HEK293 (cell line): ENCODE results near the gene PLIN4.

ENCODE experiments used
- CTCF ChIA-PET: fragments of 350-600 bp; formaldehyde crosslinking; extraction: SDS; loops from one replicate; lab custom pipeline; 2021; ENCODE audit warnings: antibody characterized with exemption; lab: Yijun Ruan, JAX
- POLR2A ChIA-PET: fragments of 300-600 bp; formaldehyde crosslinking; extraction: SDS; loops from one replicate; lab custom pipeline; 2020; ENCODE audit warnings: antibody characterized with exemption, inconsistent platforms; lab: Yijun Ruan, JAX
- H3K27ac ChIP-seq: fragments of 200-500 bp; sonication (Bioruptor generic); 2 replicates; pipeline ENCODE4 v1.5.1; 2014; ENCODE audit warnings: low read depth, low read length, control low read depth, inconsistent platforms; ENCODE audit errors: extremely low read depth
- H3K36me3 ChIP-seq, 2 experiments: fragments of 200-500 bp in 1 of 2; sonication (Bioruptor generic) in 1 of 2; 1 replicate in 1 of 2; 2 replicates in 1 of 2; pipeline ENCODE4 v1.5.1; 2014 to 2017; ENCODE audit warnings: inconsistent platforms in 2 of 2, low read length in 2 of 2; ENCODE audit not compliant: control insufficient read depth in 2 of 2, insufficient read depth in 1 of 2
- H3K4me1 ChIP-seq: fragments of 200-500 bp; sonication (Bioruptor generic); 2 replicates; pipeline ENCODE4 v1.5.1; 2014; ENCODE audit warnings: mild to moderate bottlenecking, low read length, inconsistent platforms; ENCODE audit not compliant: control insufficient read depth, insufficient read depth
- H3K4me3 ChIP-seq: 2 replicates; pipeline ENCODE4 v1.5.1; 2011; ENCODE audit warnings: low read depth, mild to moderate bottlenecking, control low read depth, low read length, moderate library complexity
- H3K9me3 ChIP-seq: fragments of 200-500 bp; sonication (Bioruptor generic); 2 replicates; pipeline ENCODE4 v1.5.1; 2014; ENCODE audit warnings: low read depth, low read length, inconsistent platforms; ENCODE audit not compliant: control insufficient read depth, insufficient read depth
- EGR2 ChIP-seq: fragments of 450-650 bp; formaldehyde crosslinking; IDR thresholded peaks from 2 replicates; pipeline ENCODE4 v1.5.1; 2016; ENCODE audit warnings: low read depth, missing biosample characterization, missing genetic modification characterization
- HIC1 ChIP-seq: fragments of 450-650 bp; formaldehyde crosslinking; IDR thresholded peaks from 2 replicates; pipeline ENCODE4 v1.5.1; 2016; ENCODE audit warnings: missing biosample characterization, missing genetic modification characterization
- KLF16 ChIP-seq: fragments of 450-650 bp; formaldehyde crosslinking; IDR thresholded peaks from 2 replicates; pipeline ENCODE4 v1.5.1; 2017; ENCODE audit warnings: missing biosample characterization, missing genetic modification characterization
- ZBTB17 ChIP-seq: fragments of 450-650 bp; formaldehyde crosslinking; IDR thresholded peaks from 2 replicates; pipeline ENCODE4 v1.5.1; 2016; ENCODE audit warnings: missing biosample characterization, missing genetic modification characterization
- ZFHX2 ChIP-seq: fragments of 450-650 bp; formaldehyde crosslinking; conservative IDR thresholded peaks from 2 replicates; pipeline ENCODE4 v1.5.1; 2016; ENCODE audit warnings: missing biosample characterization, missing genetic modification characterization
- ZNF10 ChIP-seq: fragments of 450-650 bp; formaldehyde crosslinking; IDR thresholded peaks from 2 replicates; pipeline ENCODE4 v1.5.1; 2017; ENCODE audit warnings: missing biosample characterization, missing genetic modification characterization
- ZNF132 ChIP-seq: fragments of 450-650 bp; formaldehyde crosslinking; IDR thresholded peaks from 2 replicates; pipeline ENCODE4 v1.5.1; 2017; ENCODE audit warnings: missing biosample characterization, missing genetic modification characterization, borderline replicate concordance
- ZNF654 ChIP-seq: fragments of 450-650 bp; formaldehyde crosslinking; IDR thresholded peaks from 2 replicates; pipeline ENCODE4 v1.5.1; 2016; ENCODE audit warnings: low read depth, missing biosample characterization, missing genetic modification characterization
- ZNF670 ChIP-seq: fragments of 450-650 bp; formaldehyde crosslinking; IDR thresholded peaks from 2 replicates; pipeline ENCODE4 v1.5.1; 2016; ENCODE audit warnings: missing biosample characterization, missing genetic modification characterization, low read depth
- ZNF776 ChIP-seq: fragments of 450-650 bp; formaldehyde crosslinking; IDR thresholded peaks from 2 replicates; pipeline ENCODE4 v1.5.0; 2017; ENCODE audit warnings: missing biosample characterization, missing genetic modification characterization, borderline replicate concordance
- ZNF785 ChIP-seq: fragments of 450-650 bp; formaldehyde crosslinking; IDR thresholded peaks from 2 replicates; pipeline ENCODE4 v1.5.1; 2016; ENCODE audit warnings: missing biosample characterization, missing genetic modification characterization
- ZSCAN18 ChIP-seq: fragments of 450-650 bp; formaldehyde crosslinking; IDR thresholded peaks from 2 replicates; pipeline ENCODE4 v1.5.1; 2016; ENCODE audit warnings: missing biosample characterization, missing genetic modification characterization
- TF ChIP-seq, protein P1 (sequence below): fragments of 450-650 bp; IDR thresholded peaks from 2 replicates; pipeline ENCODE4 v1.5.1; 2018; ENCODE audit warnings: missing biosample characterization, mild to moderate bottlenecking, missing genetic modification characterization
- TF ChIP-seq, protein P2 (sequence below): fragments of 450-650 bp; formaldehyde crosslinking; IDR thresholded peaks from 2 replicates; pipeline ENCODE4 v1.5.1; 2016; ENCODE audit warnings: missing biosample characterization, missing genetic modification characterization
- TF ChIP-seq, protein P3 (sequence below): fragments of 450-650 bp; formaldehyde crosslinking; IDR thresholded peaks from 2 replicates; pipeline ENCODE4 v1.5.1; 2016; ENCODE audit warnings: missing biosample characterization, missing genetic modification characterization, borderline replicate concordance

Gene PLIN4

DNA sequence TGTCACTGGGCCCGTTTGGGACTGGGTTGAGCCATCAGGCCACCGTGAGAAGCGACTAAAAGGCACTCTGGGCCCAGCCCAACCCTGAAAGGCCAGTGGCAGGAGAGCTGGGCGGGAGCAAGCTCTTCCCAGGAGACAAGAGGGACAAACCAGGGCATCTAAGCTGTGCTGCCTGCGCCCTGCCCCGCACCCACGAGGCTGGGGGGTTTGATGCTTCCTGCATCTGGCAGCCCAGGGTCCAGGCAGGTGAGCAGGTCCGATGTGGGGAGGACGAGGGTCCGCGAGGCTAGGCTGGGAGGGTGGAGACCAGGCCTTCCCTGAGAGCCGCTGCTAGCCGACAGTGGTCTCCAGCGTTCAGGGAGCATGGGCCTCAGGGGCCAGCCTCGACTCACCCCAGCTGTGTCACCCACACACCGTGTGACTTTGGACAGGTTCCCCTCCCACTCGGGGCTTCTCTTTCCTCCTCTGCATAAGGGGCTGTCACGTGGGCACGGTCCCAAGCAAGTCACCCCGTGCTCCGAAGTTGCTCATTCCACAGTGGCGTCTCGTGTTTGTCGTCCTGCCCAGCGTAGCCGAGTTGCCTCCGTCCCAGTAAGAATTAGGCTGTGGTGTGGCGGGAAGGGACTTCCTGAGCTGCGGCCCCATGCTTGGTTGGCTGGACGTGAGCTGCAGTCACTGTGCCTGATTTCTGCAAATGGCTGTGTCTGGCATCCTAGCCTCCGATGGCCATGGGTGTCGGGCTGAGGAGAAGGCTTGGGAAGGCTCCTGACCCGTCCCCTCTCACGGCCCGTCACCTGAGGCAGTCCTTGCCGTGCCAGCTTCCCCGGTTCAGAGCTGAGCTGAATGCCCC is 15.8 kb downstream of the PLIN4 start:
- H3K36me3 ChIP-seq, result peaks cover 6 to 82% of the 10 kb centered on the region in 2 experiments; a peak in 2 of 3 replicates
- POLR2A ChIA-PET, result no interaction called here

DNA sequence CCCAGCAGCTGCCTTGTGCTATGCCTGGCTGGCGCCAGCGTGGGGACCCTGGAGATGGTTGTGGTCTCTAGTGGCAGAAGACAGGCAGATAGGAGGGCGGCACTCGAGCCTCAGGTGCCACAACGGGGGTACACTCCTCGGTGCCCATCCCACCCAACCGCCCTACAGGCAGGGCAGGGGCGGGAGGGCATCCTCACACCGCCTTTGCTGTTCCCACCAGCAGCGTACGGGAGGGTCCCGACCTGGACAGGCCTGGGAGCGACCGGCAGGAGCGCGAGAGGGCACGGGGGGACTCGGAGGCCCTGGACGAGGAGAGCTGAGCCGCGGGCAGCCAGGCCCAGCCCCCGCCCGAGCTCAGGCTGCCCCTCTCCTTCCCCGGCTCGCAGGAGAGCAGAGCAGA is 16.6 kb downstream of the PLIN4 start:
- Histone ChIP-seq H3K4me1 (no peaks in the 10 kb centered on the region), H3K36me3 (peaks cover 6 to 83% of the 10 kb centered on the region in 2 experiments; a peak in 2 of 3 replicates), H3K9me3 (no peaks in the 10 kb centered on the region), H3K4me3 (no peak overlapping the region), H3K27ac (no peak overlapping the region)
- ChIA-PET POLR2A (no interaction called here), CTCF (no interaction called here)
- TF ChIP-seq ZBTB17 (tag by site-specific recombination) (no peak), HIC1 (tag by site-specific recombination) (peak; percentile 74)

More for the DNA sequence above, 15.8 kb downstream of the PLIN4 start:
- Histone ChIP-seq H3K4me1 (no peaks in the 10 kb centered on the region), H3K27ac (no peak overlapping the region), H3K4me3 (no peak overlapping the region)
- CTCF ChIA-PET, result no interaction called here
- no peak for TF ChIP-seq ZNF10 (tag by site-specific recombination)
- TF ChIP-seq EGR2, result peak; percentile 37; the same call in 1 of the 2 replicates
- no peak for TF ChIP-seq ZSCAN18 (tag by site-specific recombination)
- TF ChIP-seq ZFHX2 (tag by site-specific recombination), result peak; percentile 51
- TF ChIP-seq, all 188 proteins: peak for 2
- no peaks in the 10 kb centered on the region for H3K9me3 ChIP-seq

GRCh38 chr19:4500841-4501591 is 17.3 kb downstream of the PLIN4 start:
- H3K36me3 ChIP-seq, result peaks cover 6 to 87% of the 10 kb centered on the region in 2 experiments; a peak in 2 of 3 replicates
- POLR2A ChIA-PET, result interaction anchor here (0.6 kb wide), 1 partner anchor 318 kb away, joined by 12 read pairs; no protein-coding TSS in a partner anchor
- no peak overlapping the region for H3K4me3 ChIP-seq
- H3K27ac ChIP-seq, result no peak overlapping the region
- CTCF ChIA-PET, result interaction anchor here (1.2 kb wide), 1 partner anchor 24 kb away, joined by 4 read pairs; no protein-coding TSS in a partner anchor
- H3K4me1 ChIP-seq, result no peaks in the 10 kb centered on the region
- H3K9me3 ChIP-seq, result no peaks in the 10 kb centered on the region
- TF ChIP-seq, protein P1, sequence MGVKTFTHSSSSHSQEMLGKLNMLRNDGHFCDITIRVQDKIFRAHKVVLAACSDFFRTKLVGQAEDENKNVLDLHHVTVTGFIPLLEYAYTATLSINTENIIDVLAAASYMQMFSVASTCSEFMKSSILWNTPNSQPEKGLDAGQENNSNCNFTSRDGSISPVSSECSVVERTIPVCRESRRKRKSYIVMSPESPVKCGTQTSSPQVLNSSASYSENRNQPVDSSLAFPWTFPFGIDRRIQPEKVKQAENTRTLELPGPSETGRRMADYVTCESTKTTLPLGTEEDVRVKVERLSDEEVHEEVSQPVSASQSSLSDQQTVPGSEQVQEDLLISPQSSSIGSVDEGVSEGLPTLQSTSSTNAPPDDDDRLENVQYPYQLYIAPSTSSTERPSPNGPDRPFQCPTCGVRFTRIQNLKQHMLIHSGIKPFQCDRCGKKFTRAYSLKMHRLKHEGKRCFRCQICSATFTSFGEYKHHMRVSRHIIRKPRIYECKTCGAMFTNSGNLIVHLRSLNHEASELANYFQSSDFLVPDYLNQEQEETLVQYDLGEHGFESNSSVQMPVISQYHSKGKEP (tag by site-specific recombination), result no peak
- no peak for TF ChIP-seq ZNF132 (tag by site-specific recombination)
- TF ChIP-seq ZNF670 (tag by site-specific recombination), result no peak
- TF ChIP-seq ZNF654 (tag by site-specific recombination), result no peak
- TF ChIP-seq, protein P2, sequence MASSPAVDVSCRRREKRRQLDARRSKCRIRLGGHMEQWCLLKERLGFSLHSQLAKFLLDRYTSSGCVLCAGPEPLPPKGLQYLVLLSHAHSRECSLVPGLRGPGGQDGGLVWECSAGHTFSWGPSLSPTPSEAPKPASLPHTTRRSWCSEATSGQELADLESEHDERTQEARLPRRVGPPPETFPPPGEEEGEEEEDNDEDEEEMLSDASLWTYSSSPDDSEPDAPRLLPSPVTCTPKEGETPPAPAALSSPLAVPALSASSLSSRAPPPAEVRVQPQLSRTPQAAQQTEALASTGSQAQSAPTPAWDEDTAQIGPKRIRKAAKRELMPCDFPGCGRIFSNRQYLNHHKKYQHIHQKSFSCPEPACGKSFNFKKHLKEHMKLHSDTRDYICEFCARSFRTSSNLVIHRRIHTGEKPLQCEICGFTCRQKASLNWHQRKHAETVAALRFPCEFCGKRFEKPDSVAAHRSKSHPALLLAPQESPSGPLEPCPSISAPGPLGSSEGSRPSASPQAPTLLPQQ, result no peak
- TF ChIP-seq, protein P3, sequence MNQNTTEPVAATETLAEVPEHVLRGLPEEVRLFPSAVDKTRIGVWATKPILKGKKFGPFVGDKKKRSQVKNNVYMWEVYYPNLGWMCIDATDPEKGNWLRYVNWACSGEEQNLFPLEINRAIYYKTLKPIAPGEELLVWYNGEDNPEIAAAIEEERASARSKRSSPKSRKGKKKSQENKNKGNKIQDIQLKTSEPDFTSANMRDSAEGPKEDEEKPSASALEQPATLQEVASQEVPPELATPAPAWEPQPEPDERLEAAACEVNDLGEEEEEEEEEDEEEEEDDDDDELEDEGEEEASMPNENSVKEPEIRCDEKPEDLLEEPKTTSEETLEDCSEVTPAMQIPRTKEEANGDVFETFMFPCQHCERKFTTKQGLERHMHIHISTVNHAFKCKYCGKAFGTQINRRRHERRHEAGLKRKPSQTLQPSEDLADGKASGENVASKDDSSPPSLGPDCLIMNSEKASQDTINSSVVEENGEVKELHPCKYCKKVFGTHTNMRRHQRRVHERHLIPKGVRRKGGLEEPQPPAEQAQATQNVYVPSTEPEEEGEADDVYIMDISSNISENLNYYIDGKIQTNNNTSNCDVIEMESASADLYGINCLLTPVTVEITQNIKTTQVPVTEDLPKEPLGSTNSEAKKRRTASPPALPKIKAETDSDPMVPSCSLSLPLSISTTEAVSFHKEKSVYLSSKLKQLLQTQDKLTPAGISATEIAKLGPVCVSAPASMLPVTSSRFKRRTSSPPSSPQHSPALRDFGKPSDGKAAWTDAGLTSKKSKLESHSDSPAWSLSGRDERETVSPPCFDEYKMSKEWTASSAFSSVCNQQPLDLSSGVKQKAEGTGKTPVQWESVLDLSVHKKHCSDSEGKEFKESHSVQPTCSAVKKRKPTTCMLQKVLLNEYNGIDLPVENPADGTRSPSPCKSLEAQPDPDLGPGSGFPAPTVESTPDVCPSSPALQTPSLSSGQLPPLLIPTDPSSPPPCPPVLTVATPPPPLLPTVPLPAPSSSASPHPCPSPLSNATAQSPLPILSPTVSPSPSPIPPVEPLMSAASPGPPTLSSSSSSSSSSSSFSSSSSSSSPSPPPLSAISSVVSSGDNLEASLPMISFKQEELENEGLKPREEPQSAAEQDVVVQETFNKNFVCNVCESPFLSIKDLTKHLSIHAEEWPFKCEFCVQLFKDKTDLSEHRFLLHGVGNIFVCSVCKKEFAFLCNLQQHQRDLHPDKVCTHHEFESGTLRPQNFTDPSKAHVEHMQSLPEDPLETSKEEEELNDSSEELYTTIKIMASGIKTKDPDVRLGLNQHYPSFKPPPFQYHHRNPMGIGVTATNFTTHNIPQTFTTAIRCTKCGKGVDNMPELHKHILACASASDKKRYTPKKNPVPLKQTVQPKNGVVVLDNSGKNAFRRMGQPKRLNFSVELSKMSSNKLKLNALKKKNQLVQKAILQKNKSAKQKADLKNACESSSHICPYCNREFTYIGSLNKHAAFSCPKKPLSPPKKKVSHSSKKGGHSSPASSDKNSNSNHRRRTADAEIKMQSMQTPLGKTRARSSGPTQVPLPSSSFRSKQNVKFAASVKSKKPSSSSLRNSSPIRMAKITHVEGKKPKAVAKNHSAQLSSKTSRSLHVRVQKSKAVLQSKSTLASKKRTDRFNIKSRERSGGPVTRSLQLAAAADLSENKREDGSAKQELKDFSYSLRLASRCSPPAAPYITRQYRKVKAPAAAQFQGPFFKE, result no peak
- TF ChIP-seq ZNF785, result no peak
- TF ChIP-seq KLF16, result no peak
- no peak for TF ChIP-seq ZNF776 (tag by site-specific recombination)
